CD4-positive, alpha-beta T cell treated with Interleukin-2 at 100 ng/mL for 4 hours (primary cell): ENCODE data around the gene TSKS.

Experiments used
- DNase-seq: peaks from one replicate; pipeline ENCODE4 v3.0.0-alpha.2; 2020; ENCODE audit warnings: low spot score

Gene TSKS

GRCh38 chr19:49795615-49796014, 32.5 kb upstream of the TSKS start:
- no peak for DNase-seq

GRCh38 chr19:49793561-49793840, 30.4 kb upstream of the TSKS start:
- no peak for DNase-seq

GRCh38 chr19:49792829-49793560, 29.9 kb upstream of the TSKS start:
- DNase-seq, result no peak

- no peak for DNase-seq
Measured at GRCh38 chr19:49791776-49792445, 28.8 kb upstream of the TSKS start.

GRCh38 chr19:49790866-49791265, 27.8 kb upstream of the TSKS start:
- DNase-seq, result no peak

- no peak for DNase-seq
Measured at GRCh38 chr19:49788857-49789256, 25.8 kb upstream of the TSKS start.

- no peak for DNase-seq
Measured at GRCh38 chr19:49787746-49788145, 24.6 kb upstream of the TSKS start.

GRCh38 chr19:49786376-49786820, 23.3 kb upstream of the TSKS start:
- no peak for DNase-seq

- DNase-seq, result no peak
Measured at GRCh38 chr19:49782515-49782914, 19.4 kb upstream of the TSKS start.

GRCh38 chr19:49781394-49781793, 18.3 kb upstream of the TSKS start:
- DNase-seq, result no peak

GRCh38 chr19:49780861-49781260, 17.8 kb upstream of the TSKS start:
- DNase-seq, result no peak

GRCh38 chr19:49779731-49780555, 16.8 kb upstream of the TSKS start:
- no peak for DNase-seq

- DNase-seq, result no peak
Measured at GRCh38 chr19:49776371-49776764, 13.3 kb upstream of the TSKS start.

GRCh38 chr19:49775742-49776370, 12.8 kb upstream of the TSKS start:
- no peak for DNase-seq

GRCh38 chr19:49774969-49775368, 11.9 kb upstream of the TSKS start:
- no peak for DNase-seq

- DNase-seq, result no peak
Measured at GRCh38 chr19:49773663-49774350, 10.7 kb upstream of the TSKS start.

- DNase-seq, result no peak
Measured at GRCh38 chr19:49772850-49773432, 9.8 kb upstream of the TSKS start.

GRCh38 chr19:49771674-49772139, 8.6 kb upstream of the TSKS start:
- DNase-seq, result no peak

GRCh38 chr19:49770529-49770928, 7.4 kb upstream of the TSKS start:
- no peak for DNase-seq

GRCh38 chr19:49767967-49768581, 5.0 kb upstream of the TSKS start:
- DNase-seq, result no peak

GRCh38 chr19:49767381-49767780, 4.3 kb upstream of the TSKS start:
- DNase-seq, result no peak
